Measurements from ENCODE around the gene SLC25A12. TPM values are rescaled to one million over a fixed set of nuclear protein-coding genes. Genes with fewer than 3 reads are reported as not detected.

Gene SLC25A12
- total and polyA plus RNA-seq, 2 donors (not counting 1 experiment from before 2014, with no cell fraction given), result 10.0 to 21.0 TPM

DNA sequence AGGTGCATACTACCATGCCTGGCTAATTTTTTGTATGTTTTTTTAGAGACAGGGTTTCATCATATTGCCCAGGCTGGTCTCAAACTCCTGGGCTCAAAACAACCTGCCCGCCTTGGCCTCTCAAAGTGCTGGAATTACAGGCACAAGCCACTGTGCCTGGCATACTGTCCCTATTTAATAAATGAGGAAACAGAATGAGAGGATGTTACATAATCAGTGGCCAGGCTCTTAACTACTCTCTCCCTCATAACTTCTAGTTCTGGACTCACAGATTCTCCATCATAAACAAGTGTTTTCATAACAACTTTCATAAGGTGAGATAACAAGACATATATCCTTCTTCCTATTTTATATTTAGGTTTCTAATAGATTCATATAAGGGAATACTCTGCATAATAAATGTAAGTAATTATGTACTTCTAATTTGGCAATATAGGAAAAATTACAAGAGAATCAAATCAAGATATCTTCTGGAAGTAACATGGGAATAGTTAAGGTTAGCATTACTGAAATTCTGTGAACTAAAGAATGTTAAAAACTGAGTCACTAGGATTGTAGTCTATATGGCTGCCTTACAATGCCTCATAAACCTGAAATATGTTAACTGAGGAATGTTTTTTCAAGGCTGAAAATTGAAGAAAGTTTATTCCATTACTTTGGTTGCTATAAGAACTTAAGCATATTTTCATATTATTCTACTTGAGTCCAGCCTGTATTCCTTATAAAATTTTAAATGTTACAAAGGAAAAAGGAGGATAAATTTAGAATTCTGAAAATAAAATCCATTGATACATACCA lies 71.3 kb downstream of the SLC25A12 start:
- no peak overlapping the region for H3K9ac ChIP-seq (ENCODE audit: low read length)
- peaks cover 4 to 5% of the 10 kb centered on the region in 2 experiments for H3K36me3 ChIP-seq (replicated peaks in 1 of 2; ENCODE audit: control extremely low read depth in 1 of 2, control insufficient read depth in 1 of 2, extremely low read depth in 1 of 2, insufficient read depth in 2 of 2, low read length in 1 of 2)
- Mint-ChIP-seq H3K4me1 (no peaks in the 10 kb centered on the region), H3K27me3 (no peaks in the 10 kb centered on the region), H3K4me3 (no peak overlapping the region), H3K27ac (no peak overlapping the region), H3K9me3 (ENCODE audit: insufficient read depth) (no peaks in the 10 kb centered on the region)
- CTCF ChIA-PET, result no interaction called here
- no peaks in the 10 kb centered on the region for H3K27me3 ChIP-seq (replicated peaks in 1 of 4; ENCODE audit: control extremely low read depth in 1 of 4, control insufficient read depth in 3 of 4, insufficient read depth in 4 of 4, low read length in 3 of 4)
- H3K27ac ChIP-seq (ENCODE audit: low read length in 2 of 2), result no peak overlapping the region
- POLR2A ChIA-PET, result interaction anchor here (0.6 kb wide), 1 partner anchor 288 kb away, joined by 3 read pairs; no protein-coding TSS in a partner anchor
- H3K4me2 ChIP-seq (replicated peaks; ENCODE audit: low read depth, low read length, poor library complexity, severe bottlenecking), result no peak overlapping the region
- H3K4me3 ChIP-seq (ENCODE audit: control extremely low read depth in 1 of 5, extremely low read depth in 1 of 5, insufficient read depth in 1 of 5, low read depth in 2 of 5, low read length in 4 of 5), result no peak overlapping the region
- no peaks in the 10 kb centered on the region for H3K4me1 ChIP-seq (ENCODE audit: control insufficient read depth in 2 of 2, insufficient read depth in 2 of 2, low read length in 2 of 2)
- no peaks in the 10 kb centered on the region for H4K20me1 ChIP-seq (ENCODE audit: control insufficient read depth, insufficient read depth, low read length, poor library complexity, severe bottlenecking)
- ATAC-seq (ENCODE audit: low read depth) (no peak), DNase-seq (no peak)
- WGBS (ENCODE audit: insufficient coverage), result 100% methylated on average over 1 of the region's 1 CpG
- H3K9me3 ChIP-seq (ENCODE audit: control extremely low read depth in 1 of 3, control insufficient read depth in 2 of 3, insufficient read depth in 1 of 3, low read length in 2 of 3), result no peaks in the 10 kb centered on the region
- no peak for TF ChIP-seq EZH2 (IDR thresholded peaks at IDR 0.05; ENCODE audit: borderline replicate concordance, insufficient read depth, low read depth, low read length, poor library complexity, severe bottlenecking)
- TF ChIP-seq, protein P1, sequence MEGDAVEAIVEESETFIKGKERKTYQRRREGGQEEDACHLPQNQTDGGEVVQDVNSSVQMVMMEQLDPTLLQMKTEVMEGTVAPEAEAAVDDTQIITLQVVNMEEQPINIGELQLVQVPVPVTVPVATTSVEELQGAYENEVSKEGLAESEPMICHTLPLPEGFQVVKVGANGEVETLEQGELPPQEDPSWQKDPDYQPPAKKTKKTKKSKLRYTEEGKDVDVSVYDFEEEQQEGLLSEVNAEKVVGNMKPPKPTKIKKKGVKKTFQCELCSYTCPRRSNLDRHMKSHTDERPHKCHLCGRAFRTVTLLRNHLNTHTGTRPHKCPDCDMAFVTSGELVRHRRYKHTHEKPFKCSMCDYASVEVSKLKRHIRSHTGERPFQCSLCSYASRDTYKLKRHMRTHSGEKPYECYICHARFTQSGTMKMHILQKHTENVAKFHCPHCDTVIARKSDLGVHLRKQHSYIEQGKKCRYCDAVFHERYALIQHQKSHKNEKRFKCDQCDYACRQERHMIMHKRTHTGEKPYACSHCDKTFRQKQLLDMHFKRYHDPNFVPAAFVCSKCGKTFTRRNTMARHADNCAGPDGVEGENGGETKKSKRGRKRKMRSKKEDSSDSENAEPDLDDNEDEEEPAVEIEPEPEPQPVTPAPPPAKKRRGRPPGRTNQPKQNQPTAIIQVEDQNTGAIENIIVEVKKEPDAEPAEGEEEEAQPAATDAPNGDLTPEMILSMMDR (IDR thresholded peaks at IDR 0.05), result no peak
- no peak overlapping the region for H2AFZ ChIP-seq (ENCODE audit: insufficient read depth, low read depth, low read length, poor library complexity, severe bottlenecking)
- no peaks in the 10 kb centered on the region for H3K79me2 ChIP-seq (ENCODE audit: control insufficient read depth, insufficient read depth, low read length)
- intact Hi-C loops (cut with micrococcal nuclease), result no loop called here

DNA sequence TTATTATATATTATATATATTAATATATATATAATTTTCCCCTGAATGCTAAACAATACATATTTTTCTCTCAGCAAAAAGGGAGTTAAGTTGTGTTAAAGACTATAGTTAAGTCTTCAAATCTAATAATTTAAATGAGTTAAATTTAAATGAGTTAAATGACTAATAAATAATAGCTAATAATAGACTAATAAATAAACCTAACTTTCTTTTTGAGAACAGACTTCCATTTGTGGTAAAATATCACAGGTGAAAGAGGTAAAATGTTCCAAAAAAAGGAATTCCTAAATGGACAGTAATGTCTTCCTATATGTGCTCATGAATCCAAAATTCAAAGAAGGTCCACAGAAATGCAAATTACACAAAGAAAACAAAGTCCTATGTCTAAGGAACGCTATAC lies 74.6 kb downstream of the SLC25A12 start:
- H3K9ac ChIP-seq (ENCODE audit: low read length), result no peak overlapping the region
- ChIA-PET CTCF (no interaction called here), POLR2A (no interaction called here)
- H3K36me3 ChIP-seq (replicated peaks in 1 of 2; ENCODE audit: control extremely low read depth in 1 of 2, control insufficient read depth in 1 of 2, extremely low read depth in 1 of 2, insufficient read depth in 2 of 2, low read length in 1 of 2), result no peaks in the 10 kb centered on the region
- no peaks in the 10 kb centered on the region for H4K20me1 ChIP-seq (ENCODE audit: control insufficient read depth, insufficient read depth, low read length, poor library complexity, severe bottlenecking)
- TF ChIP-seq, protein P1 (IDR thresholded peaks at IDR 0.05), result no peak
- TF ChIP-seq EZH2 (IDR thresholded peaks at IDR 0.05; ENCODE audit: borderline replicate concordance, insufficient read depth, low read depth, low read length, poor library complexity, severe bottlenecking), result no peak
- H3K4me1 ChIP-seq (ENCODE audit: control insufficient read depth in 2 of 2, insufficient read depth in 2 of 2, low read length in 2 of 2), result no peaks in the 10 kb centered on the region
- no peak overlapping the region for H3K27ac ChIP-seq (ENCODE audit: low read length in 2 of 2)
- H3K27me3 ChIP-seq (replicated peaks in 1 of 4; ENCODE audit: control extremely low read depth in 1 of 4, control insufficient read depth in 3 of 4, insufficient read depth in 4 of 4, low read length in 3 of 4), result no peaks in the 10 kb centered on the region
- Mint-ChIP-seq H3K9me3 (ENCODE audit: insufficient read depth) (no peaks in the 10 kb centered on the region), H3K27ac (no peak overlapping the region), H3K27me3 (no peaks in the 10 kb centered on the region), H3K4me1 (no peaks in the 10 kb centered on the region), H3K4me3 (no peak overlapping the region)
- DNase-seq (no peak), ATAC-seq (ENCODE audit: low read depth) (no peak)
- H3K4me2 ChIP-seq (replicated peaks; ENCODE audit: low read depth, low read length, poor library complexity, severe bottlenecking), result no peak overlapping the region
- intact Hi-C loops (cut with micrococcal nuclease), result no loop called here
- H2AFZ ChIP-seq (ENCODE audit: insufficient read depth, low read depth, low read length, poor library complexity, severe bottlenecking), result no peak overlapping the region
- no peaks in the 10 kb centered on the region for H3K9me3 ChIP-seq (ENCODE audit: control extremely low read depth in 1 of 3, control insufficient read depth in 2 of 3, insufficient read depth in 1 of 3, low read length in 2 of 3)
- no CpG with 5 or more reads among the region's 1 CpG for WGBS (ENCODE audit: insufficient coverage)
- H3K4me3 ChIP-seq (ENCODE audit: control extremely low read depth in 1 of 5, extremely low read depth in 1 of 5, insufficient read depth in 1 of 5, low read depth in 2 of 5, low read length in 4 of 5), result no peak overlapping the region
- H3K79me2 ChIP-seq (ENCODE audit: control insufficient read depth, insufficient read depth, low read length), result no peaks in the 10 kb centered on the region
